Activated CD8-positive, alpha-beta T cell treated with anti-CD3 and anti-CD28 coated beads for 36 hours (primary cell): ENCODE measurements around the gene CCND1. TPM values are rescaled to one million over a fixed set of nuclear protein-coding genes. Genes with fewer than 3 reads are reported as not detected.
"Not testable (repeated sequence)": the region's sequence is repeated elsewhere in the genome, so short reads cannot be mapped to it uniquely, and the experiment has no call there.

Source experiments
- ATAC-seq: fragments of 200-7000 bp; cut with Tn5 transposase; one replicate; pipeline ENCODE4 v1.10.0; 2021; ENCODE audit warnings: mild to moderate bottlenecking, moderate library complexity
- CTCF ChIA-PET: fragments of 350-600 bp; sonication (Branson Sonifier 250); formaldehyde crosslinking; loops from one replicate; lab custom pipeline; 2021; ENCODE audit warnings: antibody characterized with exemption; lab: Charles Lee
- POLR2A ChIA-PET: fragments of 350-600 bp; sonication (Branson Sonifier 250); formaldehyde crosslinking; loops from one replicate; lab custom pipeline; 2021; ENCODE audit warnings: antibody characterized with exemption; lab: Charles Lee
- DNase-seq: peaks from one replicate; pipeline ENCODE4 v3.0.0-alpha.2; 2020
- H3K27ac Mint-ChIP-seq: one replicate; pipeline ENCODE4 v1.8.0; 2021; ENCODE audit warnings: mild to moderate bottlenecking, mixed read lengths
- H3K27me3 Mint-ChIP-seq: one replicate; pipeline ENCODE4 v1.8.0; 2021; ENCODE audit warnings: mixed read lengths
- H3K36me3 Mint-ChIP-seq: one replicate; pipeline ENCODE4 v1.8.0; 2021; ENCODE audit warnings: low read depth, mixed read lengths
- H3K4me1 Mint-ChIP-seq: one replicate; pipeline ENCODE4 v1.8.0; 2021; ENCODE audit warnings: low read depth, mixed read lengths
- H3K4me3 Mint-ChIP-seq: one replicate; pipeline ENCODE4 v1.8.0; 2021; ENCODE audit warnings: mild to moderate bottlenecking, moderate library complexity, mixed read lengths
- H3K9me3 Mint-ChIP-seq: one replicate; pipeline ENCODE4 v1.8.0; 2021; ENCODE audit warnings: mixed read lengths
- intact Hi-C: fragments of 100-400 bp; cut with micrococcal nuclease; formaldehyde crosslinking; loops from one replicate; pipeline ENCODE4 v1.10.0; 2022
- total RNA-seq, 2 experiments: library from RNA; stranded (reverse); gene quantifications; one replicate each; pipeline ENCODE4 v1.2.3, GENCODE V29; 2021
- TF ChIP-seq, protein P1 (sequence below): fragments of 200-600 bp; IDR thresholded peaks from one replicate; pipeline ENCODE4 v1.8.0; 2022; ENCODE audit warnings: antibody characterized with exemption, mild to moderate bottlenecking

The CCND1 gene
- total RNA-seq, 2 experiments from 2014 or later: 2.8 to 3.3 TPM

DNA sequence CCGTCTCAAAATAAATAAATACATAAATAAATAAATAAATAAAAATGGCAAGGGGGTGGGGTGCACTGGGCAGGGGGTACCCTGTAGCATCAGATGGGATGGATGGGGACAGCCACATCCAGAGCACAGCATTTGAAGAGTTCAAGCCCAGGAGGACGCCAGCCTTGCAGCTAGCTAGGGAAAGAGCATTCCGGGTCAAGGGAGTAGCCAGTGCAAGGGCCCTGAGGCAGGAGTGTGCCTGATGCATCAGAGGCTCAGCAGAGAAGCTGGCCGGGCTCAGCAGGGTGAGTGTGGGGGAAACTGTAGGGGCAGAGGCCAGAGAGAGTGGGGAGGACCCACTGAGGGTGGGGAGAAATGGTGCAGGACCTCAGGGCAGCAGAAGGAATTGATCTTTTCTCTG lies 23.7 kb upstream of the CCND1 start:
- no peak overlapping the region for H3K27ac Mint-ChIP-seq
- H3K36me3 Mint-ChIP-seq: no peaks in the 10 kb centered on the region
- no peaks in the 10 kb centered on the region for H3K9me3 Mint-ChIP-seq
- TF ChIP-seq, protein P1, sequence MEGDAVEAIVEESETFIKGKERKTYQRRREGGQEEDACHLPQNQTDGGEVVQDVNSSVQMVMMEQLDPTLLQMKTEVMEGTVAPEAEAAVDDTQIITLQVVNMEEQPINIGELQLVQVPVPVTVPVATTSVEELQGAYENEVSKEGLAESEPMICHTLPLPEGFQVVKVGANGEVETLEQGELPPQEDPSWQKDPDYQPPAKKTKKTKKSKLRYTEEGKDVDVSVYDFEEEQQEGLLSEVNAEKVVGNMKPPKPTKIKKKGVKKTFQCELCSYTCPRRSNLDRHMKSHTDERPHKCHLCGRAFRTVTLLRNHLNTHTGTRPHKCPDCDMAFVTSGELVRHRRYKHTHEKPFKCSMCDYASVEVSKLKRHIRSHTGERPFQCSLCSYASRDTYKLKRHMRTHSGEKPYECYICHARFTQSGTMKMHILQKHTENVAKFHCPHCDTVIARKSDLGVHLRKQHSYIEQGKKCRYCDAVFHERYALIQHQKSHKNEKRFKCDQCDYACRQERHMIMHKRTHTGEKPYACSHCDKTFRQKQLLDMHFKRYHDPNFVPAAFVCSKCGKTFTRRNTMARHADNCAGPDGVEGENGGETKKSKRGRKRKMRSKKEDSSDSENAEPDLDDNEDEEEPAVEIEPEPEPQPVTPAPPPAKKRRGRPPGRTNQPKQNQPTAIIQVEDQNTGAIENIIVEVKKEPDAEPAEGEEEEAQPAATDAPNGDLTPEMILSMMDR: no peak
- no peak for DNase-seq
- POLR2A ChIA-PET: no interaction called here
- no peak overlapping the region for H3K4me3 Mint-ChIP-seq
- intact Hi-C loops: no loop called here
- ATAC-seq: no peak
- H3K27me3 Mint-ChIP-seq: peaks cover 8% of the 10 kb centered on the region
- CTCF ChIA-PET: interaction anchor here (1.1 kb wide), 1 partner anchor 17 kb away, joined by 3 read pairs; no protein-coding TSS in a partner anchor
- no peaks in the 10 kb centered on the region for H3K4me1 Mint-ChIP-seq

DNA sequence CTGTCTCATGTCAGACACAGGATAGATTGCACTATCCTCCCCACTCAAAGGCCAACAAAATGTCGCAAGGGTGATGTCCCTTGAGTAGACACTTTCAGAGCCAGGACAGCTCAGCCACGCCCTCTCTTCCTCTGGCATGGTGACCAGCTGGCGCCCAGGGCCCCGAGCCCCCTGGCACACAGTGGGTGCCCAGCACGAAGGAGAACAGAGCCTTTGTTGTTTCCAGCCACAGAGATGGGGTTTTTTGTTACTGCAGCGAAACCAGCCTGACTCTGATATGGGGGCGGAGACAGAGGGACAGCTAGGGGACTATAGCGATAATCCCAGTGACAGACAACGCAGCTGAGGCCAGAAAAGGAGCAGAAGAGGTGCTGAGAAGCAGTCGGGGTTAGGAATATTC lies 23.3 kb upstream of the CCND1 start:
- intact Hi-C loops: no loop called here
- Mint-ChIP-seq H3K9me3 (no peaks in the 10 kb centered on the region), H3K36me3 (no peaks in the 10 kb centered on the region), H3K27ac (no peak overlapping the region), H3K27me3 (peaks cover 9% of the 10 kb centered on the region), H3K4me1 (no peaks in the 10 kb centered on the region), H3K4me3 (no peak overlapping the region)
- POLR2A ChIA-PET: no interaction called here
- no peak for DNase-seq
- CTCF ChIA-PET: interaction anchor here (1.1 kb wide), 1 partner anchor 18 kb away, joined by 3 read pairs; no protein-coding TSS in a partner anchor
- TF ChIP-seq, protein P1: no peak
- no peak for ATAC-seq

DNA sequence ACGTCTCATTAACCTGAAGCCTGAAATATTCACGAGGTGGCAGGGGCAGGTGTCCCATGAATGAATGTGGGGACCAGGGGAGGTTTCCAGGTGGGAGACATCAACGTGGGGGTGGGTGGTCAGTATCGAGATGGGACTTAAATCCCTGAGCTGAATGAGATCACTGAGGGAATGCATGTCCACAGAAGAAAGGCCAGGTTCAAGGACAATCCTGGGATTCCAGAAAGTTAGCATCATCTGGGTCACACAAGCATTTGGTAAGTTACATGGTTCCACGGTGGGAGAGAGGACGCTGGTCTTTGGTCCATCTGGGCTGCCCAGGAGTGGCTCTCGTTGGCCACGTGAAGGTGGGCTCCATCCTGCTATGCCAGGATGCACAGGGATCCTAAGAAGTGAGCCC lies 22.7 kb upstream of the CCND1 start:
- CTCF ChIA-PET: interaction anchor here (1.1 kb wide), 1 partner anchor 18 kb away, joined by 3 read pairs; no protein-coding TSS in a partner anchor

DNA sequence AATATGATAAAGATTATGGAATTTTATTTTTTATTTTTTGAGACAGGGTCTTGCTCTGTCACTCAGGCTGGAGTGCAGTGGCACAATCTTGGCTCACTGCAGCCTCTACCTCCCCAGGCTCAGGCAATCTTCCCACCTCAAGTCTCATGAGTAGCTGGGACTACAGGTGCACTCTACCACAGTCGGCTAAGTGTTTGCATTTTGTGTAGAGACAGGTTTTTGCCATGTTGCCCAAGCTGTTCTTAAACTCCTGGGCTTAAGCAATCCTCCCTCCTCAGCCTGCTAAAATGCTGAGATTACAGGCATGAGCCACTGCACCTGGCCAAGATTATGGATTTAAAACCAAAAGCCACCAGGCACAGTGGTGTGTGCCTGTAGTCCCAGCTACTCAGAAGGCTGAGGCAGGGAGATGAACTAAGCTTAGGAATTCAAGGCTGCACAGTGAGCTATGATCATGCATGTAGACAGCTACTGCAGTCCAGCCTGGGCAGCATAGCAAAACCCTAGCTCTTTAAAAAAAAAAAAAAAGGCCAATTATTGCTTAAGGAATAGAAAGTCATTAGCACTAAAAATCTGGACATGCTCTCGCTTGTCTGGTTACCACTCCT lies 20.2 kb upstream of the CCND1 start:
- Mint-ChIP-seq H3K27me3 (peaks cover 15% of the 10 kb centered on the region), H3K4me1 (no peaks in the 10 kb centered on the region), H3K36me3 (no peaks in the 10 kb centered on the region), H3K4me3 (no peak overlapping the region), H3K9me3 (no peaks in the 10 kb centered on the region), H3K27ac (no peak overlapping the region)
- ATAC-seq (no peak), DNase-seq (no peak)
- POLR2A ChIA-PET: no interaction called here
- intact Hi-C loops: no loop called here
- CTCF ChIA-PET: no interaction called here
- TF ChIP-seq, protein P1: no peak

More for the DNA sequence above, 22.7 kb upstream of the CCND1 start:
- ATAC-seq (no peak), DNase-seq (no peak)
- no peaks in the 10 kb centered on the region for H3K36me3 Mint-ChIP-seq
- H3K27ac Mint-ChIP-seq: no peak overlapping the region
- TF ChIP-seq, protein P1: no peak
- no peaks in the 10 kb centered on the region for H3K4me1 Mint-ChIP-seq
- peaks cover 9% of the 10 kb centered on the region for H3K27me3 Mint-ChIP-seq
- POLR2A ChIA-PET: no interaction called here
- no peak overlapping the region for H3K4me3 Mint-ChIP-seq
- H3K9me3 Mint-ChIP-seq: no peaks in the 10 kb centered on the region
- intact Hi-C loops: no loop called here

DNA sequence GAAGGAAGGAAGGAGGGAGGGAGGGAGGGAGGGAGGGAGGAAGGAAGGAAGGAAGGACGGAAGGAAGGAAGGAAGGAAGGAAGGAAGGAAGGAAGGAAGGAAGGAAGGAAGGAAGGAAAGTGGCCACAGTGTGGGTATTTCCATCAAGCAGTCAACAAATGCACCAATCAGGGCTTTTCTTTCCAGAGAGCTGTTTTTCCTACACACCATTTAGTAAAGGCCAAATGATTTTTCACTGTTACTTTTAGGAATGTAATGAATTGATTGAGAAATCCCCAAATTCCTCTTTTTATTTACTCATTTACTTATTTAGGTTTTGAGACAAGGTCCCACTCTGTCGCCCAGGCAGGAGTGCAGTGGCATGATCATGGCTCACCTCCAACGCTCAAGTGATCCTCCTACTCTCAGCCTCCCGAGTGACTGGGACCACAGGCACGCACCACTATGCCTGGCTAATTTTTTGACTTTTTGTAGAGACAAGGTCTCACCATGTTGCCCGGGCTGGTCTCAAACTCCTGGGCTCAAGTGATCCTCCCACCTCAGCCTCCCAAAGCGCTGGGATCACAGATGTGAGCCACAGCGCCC lies 18.8 kb upstream of the CCND1 start:
- ATAC-seq, H3K4me1 Mint-ChIP-seq, POLR2A ChIA-PET, H3K4me3 Mint-ChIP-seq, H3K9me3 Mint-ChIP-seq, DNase-seq, H3K36me3 Mint-ChIP-seq, H3K27ac Mint-ChIP-seq, intact Hi-C loops: not testable (repeated sequence)
- H3K27me3 Mint-ChIP-seq: peaks cover 21% of the 10 kb centered on the region
- CTCF ChIA-PET: interaction anchor here (1.4 kb wide), 1 partner anchor 10 kb away, joined by 3 read pairs; no protein-coding TSS in a partner anchor
